ENCODE data around the gene DRAP1. TPM values are rescaled to one million over a fixed set of nuclear protein-coding genes. Genes with fewer than 3 reads are reported as not detected.

The DRAP1 gene
- polyA plus RNA-seq, 2 of the 4 experiments (the other 2 are of a cell fraction) = 73.7 to 143 TPM

DNA sequence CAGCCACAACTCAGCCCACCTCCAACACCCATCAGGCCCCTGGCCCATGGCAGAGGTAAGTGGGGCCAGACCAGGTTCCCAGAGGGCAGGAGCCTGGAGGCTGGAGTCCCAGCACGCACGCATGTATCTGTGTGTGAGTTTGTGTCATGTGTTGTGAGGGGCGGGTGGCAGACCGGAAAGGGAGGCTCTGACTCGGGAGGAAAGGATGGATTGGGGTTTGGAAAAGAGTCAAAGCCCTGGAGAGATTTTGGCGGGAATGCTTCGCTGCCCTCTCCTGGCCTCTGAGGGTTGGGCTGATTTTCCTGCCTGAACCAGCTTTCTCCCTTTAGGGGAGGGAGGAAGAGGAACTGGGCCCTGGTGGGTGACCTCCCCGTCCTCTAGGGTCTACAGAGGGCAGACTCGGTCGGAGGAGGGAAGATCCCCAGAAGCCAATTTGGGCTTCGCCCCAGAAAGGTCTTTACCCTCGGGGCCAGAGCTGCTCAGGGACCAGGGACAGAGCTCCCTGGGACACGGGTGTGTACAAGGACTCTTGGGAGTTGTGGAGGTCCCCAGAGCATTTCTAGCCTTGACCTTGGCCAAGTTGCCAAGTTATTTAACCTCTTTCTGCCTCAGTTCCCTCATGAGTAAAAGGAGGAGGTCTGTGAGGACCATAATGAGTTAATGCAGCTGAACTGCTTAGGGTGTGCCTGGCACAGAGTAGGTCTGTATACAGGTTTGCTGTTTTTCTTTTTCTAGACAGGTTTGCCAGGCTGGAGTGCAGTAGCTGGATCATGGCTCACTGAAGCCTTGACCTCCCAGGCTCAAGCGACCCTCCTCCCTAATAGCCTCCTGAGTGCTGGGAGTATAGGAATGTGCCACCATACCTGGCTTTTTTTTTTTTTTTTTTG, 7.3 kb upstream of the DRAP1 start (continued):
- TF ChIP-seq FOSL2 (IDR thresholded peaks at IDR 0.05) (no peak), FOSL2 (CRISPR knock-in tag; IDR thresholded peaks at IDR 0.05) (no peak), CBX8 (IDR thresholded peaks at IDR 0.05) (no peak), RFX5 (IDR thresholded peaks at IDR 0.05) (peak; percentile 85), RNF2 (IDR thresholded peaks at IDR 0.05; ENCODE audit: borderline replicate concordance, low read depth) (no peak), RCOR1 (IDR thresholded peaks at IDR 0.05; ENCODE audit: low read depth, low read length) (no peak), CHD2 (IDR thresholded peaks at IDR 0.05; ENCODE audit: low read length, partially characterized antibody) (no peak), SMC3 (IDR thresholded peaks at IDR 0.05) (peak; percentile 47; the same call in 1 of the 3 replicates), HOXB13 (CRISPR knock-in tag; IDR thresholded peaks at IDR 0.05; ENCODE audit: low read depth) (peak; percentile 62; the same call in 1 of the 2 replicates), NPAS2 (CRISPR knock-in tag; IDR thresholded peaks at IDR 0.05; ENCODE audit: borderline replicate concordance) (no peak), ZSCAN20 (CRISPR knock-in tag; IDR thresholded peaks at IDR 0.05) (no peak), KDM1A (IDR thresholded peaks at IDR 0.05; ENCODE audit: low read depth) (no peak), EHF (CRISPR knock-in tag; IDR thresholded peaks at IDR 0.05) (peak; percentile 22; the same call in 1 of the 2 replicates), MAFK (IDR thresholded peaks at IDR 0.05; ENCODE audit: partially characterized antibody) (no peak), EP300 (IDR thresholded peaks at IDR 0.05) (no peak), RAD21 (conservative IDR thresholded peaks at IDR 0.05 in 1 of 2, IDR thresholded peaks at IDR 0.05 in 1 of 2) (peak; percentile 38 to 54; a peak in 4 of 5 replicates), BHLHE40 (IDR thresholded peaks at IDR 0.05; ENCODE audit: low read depth, low read length) (no peak), MYC (IDR thresholded peaks at IDR 0.05; ENCODE audit: borderline replicate concordance, low read length) (0 out of 2 replicates have a peak, but pooled peaks have one; percentile 31)
- TF ChIP-seq, protein P1, sequence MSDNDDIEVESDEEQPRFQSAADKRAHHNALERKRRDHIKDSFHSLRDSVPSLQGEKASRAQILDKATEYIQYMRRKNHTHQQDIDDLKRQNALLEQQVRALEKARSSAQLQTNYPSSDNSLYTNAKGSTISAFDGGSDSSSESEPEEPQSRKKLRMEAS (IDR thresholded peaks at IDR 0.05) = peak; percentile 91
- TF ChIP-seq, protein P2, sequence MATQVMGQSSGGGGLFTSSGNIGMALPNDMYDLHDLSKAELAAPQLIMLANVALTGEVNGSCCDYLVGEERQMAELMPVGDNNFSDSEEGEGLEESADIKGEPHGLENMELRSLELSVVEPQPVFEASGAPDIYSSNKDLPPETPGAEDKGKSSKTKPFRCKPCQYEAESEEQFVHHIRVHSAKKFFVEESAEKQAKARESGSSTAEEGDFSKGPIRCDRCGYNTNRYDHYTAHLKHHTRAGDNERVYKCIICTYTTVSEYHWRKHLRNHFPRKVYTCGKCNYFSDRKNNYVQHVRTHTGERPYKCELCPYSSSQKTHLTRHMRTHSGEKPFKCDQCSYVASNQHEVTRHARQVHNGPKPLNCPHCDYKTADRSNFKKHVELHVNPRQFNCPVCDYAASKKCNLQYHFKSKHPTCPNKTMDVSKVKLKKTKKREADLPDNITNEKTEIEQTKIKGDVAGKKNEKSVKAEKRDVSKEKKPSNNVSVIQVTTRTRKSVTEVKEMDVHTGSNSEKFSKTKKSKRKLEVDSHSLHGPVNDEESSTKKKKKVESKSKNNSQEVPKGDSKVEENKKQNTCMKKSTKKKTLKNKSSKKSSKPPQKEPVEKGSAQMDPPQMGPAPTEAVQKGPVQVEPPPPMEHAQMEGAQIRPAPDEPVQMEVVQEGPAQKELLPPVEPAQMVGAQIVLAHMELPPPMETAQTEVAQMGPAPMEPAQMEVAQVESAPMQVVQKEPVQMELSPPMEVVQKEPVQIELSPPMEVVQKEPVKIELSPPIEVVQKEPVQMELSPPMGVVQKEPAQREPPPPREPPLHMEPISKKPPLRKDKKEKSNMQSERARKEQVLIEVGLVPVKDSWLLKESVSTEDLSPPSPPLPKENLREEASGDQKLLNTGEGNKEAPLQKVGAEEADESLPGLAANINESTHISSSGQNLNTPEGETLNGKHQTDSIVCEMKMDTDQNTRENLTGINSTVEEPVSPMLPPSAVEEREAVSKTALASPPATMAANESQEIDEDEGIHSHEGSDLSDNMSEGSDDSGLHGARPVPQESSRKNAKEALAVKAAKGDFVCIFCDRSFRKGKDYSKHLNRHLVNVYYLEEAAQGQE (IDR thresholded peaks at IDR 0.05) = no peak
- TF ChIP-seq, protein P3, sequence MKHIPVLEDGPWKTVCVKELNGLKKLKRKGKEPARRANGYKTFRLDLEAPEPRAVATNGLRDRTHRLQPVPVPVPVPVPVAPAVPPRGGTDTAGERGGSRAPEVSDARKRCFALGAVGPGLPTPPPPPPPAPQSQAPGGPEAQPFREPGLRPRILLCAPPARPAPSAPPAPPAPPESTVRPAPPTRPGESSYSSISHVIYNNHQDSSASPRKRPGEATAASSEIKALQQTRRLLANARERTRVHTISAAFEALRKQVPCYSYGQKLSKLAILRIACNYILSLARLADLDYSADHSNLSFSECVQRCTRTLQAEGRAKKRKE (CRISPR knock-in tag; IDR thresholded peaks at IDR 0.05; ENCODE audit: low read depth) = peak; percentile 63; the same call in 1 of the 2 replicates
- TF ChIP-seq, protein P4, sequence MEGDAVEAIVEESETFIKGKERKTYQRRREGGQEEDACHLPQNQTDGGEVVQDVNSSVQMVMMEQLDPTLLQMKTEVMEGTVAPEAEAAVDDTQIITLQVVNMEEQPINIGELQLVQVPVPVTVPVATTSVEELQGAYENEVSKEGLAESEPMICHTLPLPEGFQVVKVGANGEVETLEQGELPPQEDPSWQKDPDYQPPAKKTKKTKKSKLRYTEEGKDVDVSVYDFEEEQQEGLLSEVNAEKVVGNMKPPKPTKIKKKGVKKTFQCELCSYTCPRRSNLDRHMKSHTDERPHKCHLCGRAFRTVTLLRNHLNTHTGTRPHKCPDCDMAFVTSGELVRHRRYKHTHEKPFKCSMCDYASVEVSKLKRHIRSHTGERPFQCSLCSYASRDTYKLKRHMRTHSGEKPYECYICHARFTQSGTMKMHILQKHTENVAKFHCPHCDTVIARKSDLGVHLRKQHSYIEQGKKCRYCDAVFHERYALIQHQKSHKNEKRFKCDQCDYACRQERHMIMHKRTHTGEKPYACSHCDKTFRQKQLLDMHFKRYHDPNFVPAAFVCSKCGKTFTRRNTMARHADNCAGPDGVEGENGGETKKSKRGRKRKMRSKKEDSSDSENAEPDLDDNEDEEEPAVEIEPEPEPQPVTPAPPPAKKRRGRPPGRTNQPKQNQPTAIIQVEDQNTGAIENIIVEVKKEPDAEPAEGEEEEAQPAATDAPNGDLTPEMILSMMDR (IDR thresholded peaks at IDR 0.05) = peak; percentile 43; the same call in 2 of the 3 replicates

Measured in A549 (cell line).